Astrocyte of the spinal cord (primary cell): Measurements from ENCODE around the gene GSN.
A peak's percentile ranks its signal among the peaks of the same experiment; 100 is the strongest.

ENCODE experiments used
- DNase-seq: peaks from one replicate; pipeline ENCODE4 v3.0.0; 2011; ENCODE audit warnings: low read depth, low spot score
- H3K4me3 ChIP-seq: 2 replicates; pipeline ENCODE4 v1.5.1; 2011; ENCODE audit warnings: low read depth, mild to moderate bottlenecking, low read length, moderate library complexity
- CTCF ChIP-seq: IDR thresholded peaks from 2 replicates; pipeline ENCODE4 v1.5.1; 2012; ENCODE audit warnings: low read depth, mild to moderate bottlenecking, low read length, inconsistent platforms
- in situ Hi-C: cut with HindIII; loops from 2 replicates; pipeline ENCODE4 v1.10.0; 2017; ENCODE audit warnings: low sequenced_read_pairs

GSN gene

GRCh38 chr9:121235512-121235911, 32.5 kb upstream of the GSN start:
- in situ Hi-C loops: no loop called here
- no peak for TF ChIP-seq CTCF
- H3K4me3 ChIP-seq: no peak overlapping the region
- no peak for DNase-seq

GRCh38 chr9:121237916-121238315, 30.0 kb upstream of the GSN start:
- no peak for DNase-seq
- TF ChIP-seq CTCF: no peak
- no peak overlapping the region for H3K4me3 ChIP-seq
- in situ Hi-C loops: no loop called here

- TF ChIP-seq CTCF: no peak
- in situ Hi-C loops: no loop called here
- no peak overlapping the region for H3K4me3 ChIP-seq
- DNase-seq: no peak
Measured at GRCh38 chr9:121239071-121239470, 28.9 kb upstream of the GSN start.

- no peak for DNase-seq
- in situ Hi-C loops: no loop called here
- TF ChIP-seq CTCF: no peak
- H3K4me3 ChIP-seq: no peak overlapping the region
Measured at GRCh38 chr9:121239851-121240250, 28.1 kb upstream of the GSN start.

GRCh38 chr9:121240472-121241135, 27.4 kb upstream of the GSN start:
- DNase-seq: no peak
- no peak for TF ChIP-seq CTCF
- in situ Hi-C loops: no loop called here
- H3K4me3 ChIP-seq: no peak overlapping the region

GRCh38 chr9:121242219-121242958, 25.6 kb upstream of the GSN start:
- peak; percentile 55 for DNase-seq
- in situ Hi-C loops: no loop called here
- TF ChIP-seq CTCF: no peak

More at GRCh38 chr9:121242219-121242958, 25.6 kb upstream of the GSN start:
- no peak overlapping the region for H3K4me3 ChIP-seq
